ENCODE results near the gene TCL1A.

Gene TCL1A

GRCh38 chr14:95686935-95687334 is 27.0 kb downstream of the TCL1A start:
- Histone ChIP-seq H4K8ac (ENCODE audit: low read length) (no peak overlapping the region), H3K14ac (ENCODE audit: low read length in 2 of 2) (no peak overlapping the region), H3K79me1 (replicated peaks; ENCODE audit: low read length, poor library complexity, severe bottlenecking) (no peaks in the 10 kb centered on the region), H2AK5ac (ENCODE audit: low read length, severe bottlenecking) (no peak overlapping the region), H3K18ac (ENCODE audit: low read depth in 1 of 2, low read length in 2 of 2) (no peak overlapping the region), H2BK15ac (ENCODE audit: low read depth, poor library complexity, severe bottlenecking) (no peak overlapping the region), H2BK5ac (ENCODE audit: low read depth, low read length, poor library complexity, severe bottlenecking) (no peak overlapping the region), H3K9me3 (ENCODE audit: control insufficient read depth, low read length) (no peaks in the 10 kb centered on the region), H3K27ac (ENCODE audit: low read length, poor library complexity, severe bottlenecking) (no peak overlapping the region), H2BK120ac (ENCODE audit: low read depth, low read length) (no peak overlapping the region), H2AFZ (ENCODE audit: low read depth, low read length) (no peak overlapping the region), H3K23ac (ENCODE audit: low read length in 2 of 2) (no peak overlapping the region), H3K36me3 (ENCODE audit: control insufficient read depth in 1 of 2, insufficient read depth in 2 of 2, low read depth in 1 of 2, low read length in 2 of 2) (no peaks in the 10 kb centered on the region), H3K9ac (ENCODE audit: low read length) (no peak overlapping the region), H3K4me3 (ENCODE audit: insufficient read depth in 1 of 2, low read depth in 1 of 2, low read length in 2 of 2) (no peak overlapping the region), H3K4me1 (ENCODE audit: control insufficient read depth, insufficient read depth, low read depth, low read length) (no peaks in the 10 kb centered on the region), H2BK12ac (ENCODE audit: low read length in 2 of 2) (no peak overlapping the region), H3K4ac (ENCODE audit: low read depth in 1 of 2, low read length in 2 of 2) (no peak overlapping the region), H3K27me3 (ENCODE audit: control insufficient read depth in 1 of 2, insufficient read depth in 1 of 2, low read length in 2 of 2) (peaks cover 3 to 35% of the 10 kb centered on the region in 2 experiments), H3K4me2 (ENCODE audit: low read length, poor library complexity, severe bottlenecking) (no peak overlapping the region), H4K91ac (ENCODE audit: low read length) (no peak overlapping the region)
- WGBS: 61% methylated on average over 2 of the region's 2 CpGs
- no peak for DNase-seq

GRCh38 chr14:95685978-95686922 is 27.7 kb downstream of the TCL1A start, which contains the start of gene TCL1B:
TCL1B (plus strand) TSS chr14:95686426; CDS start chr14:95686468, 42 bp downstream.
- Histone ChIP-seq H3K4me3 (ENCODE audit: insufficient read depth in 1 of 2, low read depth in 1 of 2, low read length in 2 of 2) (no peak within 1 kb of the TSS), H2BK15ac (ENCODE audit: low read depth, poor library complexity, severe bottlenecking) (no peak within 1 kb of the TSS), H3K9ac (ENCODE audit: low read length) (no peak within 1 kb of the TSS), H3K27ac (ENCODE audit: low read length, poor library complexity, severe bottlenecking) (no peak within 1 kb of the TSS), H2BK12ac (ENCODE audit: low read length in 2 of 2) (no peak within 1 kb of the TSS), H3K23ac (ENCODE audit: low read length in 2 of 2) (no peak within 1 kb of the TSS), H3K9me3 (ENCODE audit: control insufficient read depth, low read length) (no peaks in the 10 kb centered on the region), H3K36me3 (ENCODE audit: control insufficient read depth in 1 of 2, insufficient read depth in 2 of 2, low read depth in 1 of 2, low read length in 2 of 2) (no peaks in the 10 kb centered on the region), H3K4me1 (ENCODE audit: control insufficient read depth, insufficient read depth, low read depth, low read length) (no peaks in the 10 kb centered on the region), H4K91ac (ENCODE audit: low read length) (peak within 1 kb of the TSS; percentile 7), H2AFZ (ENCODE audit: low read depth, low read length) (no peak within 1 kb of the TSS), H3K79me1 (replicated peaks; ENCODE audit: low read length, poor library complexity, severe bottlenecking) (no peaks in the 10 kb centered on the region), H2BK120ac (ENCODE audit: low read depth, low read length) (no peak within 1 kb of the TSS), H4K8ac (ENCODE audit: low read length) (no peak within 1 kb of the TSS), H2BK5ac (ENCODE audit: low read depth, low read length, poor library complexity, severe bottlenecking) (no peak within 1 kb of the TSS), H2AK5ac (ENCODE audit: low read length, severe bottlenecking) (no peak within 1 kb of the TSS), H3K27me3 (ENCODE audit: control insufficient read depth in 1 of 2, insufficient read depth in 1 of 2, low read length in 2 of 2) (peaks cover 3 to 29% of the 10 kb centered on the region in 2 experiments), H3K14ac (ENCODE audit: low read length in 2 of 2) (no peak within 1 kb of the TSS), H3K4me2 (ENCODE audit: low read length, poor library complexity, severe bottlenecking) (no peak within 1 kb of the TSS), H3K4ac (ENCODE audit: low read depth in 1 of 2, low read length in 2 of 2) (no peak within 1 kb of the TSS), H3K18ac (ENCODE audit: low read depth in 1 of 2, low read length in 2 of 2) (no peak within 1 kb of the TSS)
- 85% methylated on average over 31 of the region's 38 CpGs for whole genome bisulfite sequencing
- DNase-seq: no peak

- Histone ChIP-seq H3K4me2 (ENCODE audit: low read length, poor library complexity, severe bottlenecking) (no peak overlapping the region), H4K8ac (ENCODE audit: low read length) (no peak overlapping the region), H3K4me3 (ENCODE audit: insufficient read depth in 1 of 2, low read depth in 1 of 2, low read length in 2 of 2) (no peak overlapping the region), H3K36me3 (ENCODE audit: control insufficient read depth in 1 of 2, insufficient read depth in 2 of 2, low read depth in 1 of 2, low read length in 2 of 2) (no peaks in the 10 kb centered on the region), H3K4me1 (ENCODE audit: control insufficient read depth, insufficient read depth, low read depth, low read length) (no peaks in the 10 kb centered on the region), H2BK5ac (ENCODE audit: low read depth, low read length, poor library complexity, severe bottlenecking) (no peak overlapping the region), H3K18ac (ENCODE audit: low read depth in 1 of 2, low read length in 2 of 2) (no peak overlapping the region), H2BK12ac (ENCODE audit: low read length in 2 of 2) (no peak overlapping the region), H3K79me1 (replicated peaks; ENCODE audit: low read length, poor library complexity, severe bottlenecking) (no peaks in the 10 kb centered on the region), H3K14ac (ENCODE audit: low read length in 2 of 2) (no peak overlapping the region), H3K23ac (ENCODE audit: low read length in 2 of 2) (no peak overlapping the region), H4K91ac (ENCODE audit: low read length) (no peak overlapping the region), H3K9me3 (ENCODE audit: control insufficient read depth, low read length) (no peaks in the 10 kb centered on the region), H3K9ac (ENCODE audit: low read length) (no peak overlapping the region), H2AFZ (ENCODE audit: low read depth, low read length) (no peak overlapping the region), H3K27me3 (ENCODE audit: control insufficient read depth in 1 of 2, insufficient read depth in 1 of 2, low read length in 2 of 2) (peaks cover 3 to 17% of the 10 kb centered on the region in 2 experiments), H3K27ac (ENCODE audit: low read length, poor library complexity, severe bottlenecking) (no peak overlapping the region), H3K4ac (ENCODE audit: low read depth in 1 of 2, low read length in 2 of 2) (no peak overlapping the region), H2BK120ac (ENCODE audit: low read depth, low read length) (no peak overlapping the region), H2AK5ac (ENCODE audit: low read length, severe bottlenecking) (no peak overlapping the region), H2BK15ac (ENCODE audit: low read depth, poor library complexity, severe bottlenecking) (no peak overlapping the region)
- DNase-seq: no peak
- 61% methylated on average over 4 of the region's 4 CpGs for WGBS
Measured at GRCh38 chr14:95683793-95684192, 30.1 kb downstream of the TCL1A start.

- Histone ChIP-seq H2AFZ (ENCODE audit: low read depth, low read length) (no peak overlapping the region), H3K4me2 (ENCODE audit: low read length, poor library complexity, severe bottlenecking) (no peak overlapping the region), H3K18ac (ENCODE audit: low read depth in 1 of 2, low read length in 2 of 2) (no peak overlapping the region), H2BK120ac (ENCODE audit: low read depth, low read length) (no peak overlapping the region), H4K91ac (ENCODE audit: low read length) (no peak overlapping the region), H3K79me1 (replicated peaks; ENCODE audit: low read length, poor library complexity, severe bottlenecking) (no peaks in the 10 kb centered on the region), H2BK12ac (ENCODE audit: low read length in 2 of 2) (no peak overlapping the region), H3K4me1 (ENCODE audit: control insufficient read depth, insufficient read depth, low read depth, low read length) (no peaks in the 10 kb centered on the region), H3K36me3 (ENCODE audit: control insufficient read depth in 1 of 2, insufficient read depth in 2 of 2, low read depth in 1 of 2, low read length in 2 of 2) (no peaks in the 10 kb centered on the region), H3K9ac (ENCODE audit: low read length) (no peak overlapping the region), H3K9me3 (ENCODE audit: control insufficient read depth, low read length) (no peaks in the 10 kb centered on the region), H2BK15ac (ENCODE audit: low read depth, poor library complexity, severe bottlenecking) (no peak overlapping the region), H3K4ac (ENCODE audit: low read depth in 1 of 2, low read length in 2 of 2) (no peak overlapping the region), H3K27ac (ENCODE audit: low read length, poor library complexity, severe bottlenecking) (no peak overlapping the region), H3K27me3 (ENCODE audit: control insufficient read depth in 1 of 2, insufficient read depth in 1 of 2, low read length in 2 of 2) (peaks cover 3 to 21% of the 10 kb centered on the region in 2 experiments), H3K14ac (ENCODE audit: low read length in 2 of 2) (no peak overlapping the region), H4K8ac (ENCODE audit: low read length) (no peak overlapping the region), H3K4me3 (ENCODE audit: insufficient read depth in 1 of 2, low read depth in 1 of 2, low read length in 2 of 2) (no peak overlapping the region), H2AK5ac (ENCODE audit: low read length, severe bottlenecking) (no peak overlapping the region), H3K23ac (ENCODE audit: low read length in 2 of 2) (no peak overlapping the region), H2BK5ac (ENCODE audit: low read depth, low read length, poor library complexity, severe bottlenecking) (no peak overlapping the region)
- 66% methylated on average over 2 of the region's 2 CpGs for WGBS
- no peak for DNase-seq
Measured at GRCh38 chr14:95681153-95681552, 32.8 kb downstream of the TCL1A start.
